HPDE6-E6E7 (cell line): ENCODE results near the gene ADAMTS9.
"Not testable (repeated sequence)": the region's sequence is repeated elsewhere in the genome, so short reads cannot be mapped to it uniquely, and the experiment has no call there.

Experiments
- DNase-seq: peaks from one replicate; pipeline ENCODE4 v3.0.0; 2011; ENCODE audit warnings: missing footprints; ENCODE audit errors: extremely low spot score

ADAMTS9 gene

DNA sequence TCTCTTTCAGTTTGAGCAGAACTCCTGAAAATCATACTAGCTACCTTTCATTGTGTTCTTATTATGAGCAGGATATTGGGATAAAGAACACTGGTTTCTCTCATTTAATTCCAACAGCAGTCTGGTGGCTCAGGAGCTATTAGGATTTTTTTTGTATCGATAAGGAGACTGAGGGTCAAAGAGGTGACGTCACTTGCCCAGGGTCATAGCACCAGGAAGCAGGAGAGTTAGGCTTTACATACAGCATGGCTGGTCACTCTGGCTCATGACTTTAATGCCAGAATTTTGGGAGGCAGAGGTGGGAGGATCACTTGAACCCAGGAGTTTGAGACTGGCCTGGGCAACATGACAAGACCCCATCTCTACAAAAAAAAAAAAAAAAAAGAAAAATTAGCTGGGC, 113.6 kb downstream of the ADAMTS9 start:
- no peak for DNase-seq

DNA sequence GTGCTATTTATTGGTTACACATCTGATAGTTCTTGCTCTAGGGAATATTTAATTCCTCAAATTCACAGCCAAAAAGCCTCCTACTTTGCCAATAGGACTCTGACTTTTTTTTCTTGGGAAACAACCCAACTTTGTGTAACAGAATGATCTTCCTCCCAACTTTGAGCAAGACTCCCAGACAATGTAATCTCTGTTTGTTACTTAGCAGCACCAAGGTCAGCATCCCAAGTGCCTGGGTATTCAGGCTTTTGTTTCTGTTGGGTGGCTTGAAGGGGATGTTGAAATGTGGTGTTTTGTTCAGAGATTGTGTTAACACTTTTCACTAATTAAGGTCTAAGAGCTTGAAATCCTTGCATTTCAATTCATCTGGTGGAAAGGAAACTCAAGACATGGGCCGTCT, 115.8 kb downstream of the ADAMTS9 start:
- DNase-seq = no peak

DNA sequence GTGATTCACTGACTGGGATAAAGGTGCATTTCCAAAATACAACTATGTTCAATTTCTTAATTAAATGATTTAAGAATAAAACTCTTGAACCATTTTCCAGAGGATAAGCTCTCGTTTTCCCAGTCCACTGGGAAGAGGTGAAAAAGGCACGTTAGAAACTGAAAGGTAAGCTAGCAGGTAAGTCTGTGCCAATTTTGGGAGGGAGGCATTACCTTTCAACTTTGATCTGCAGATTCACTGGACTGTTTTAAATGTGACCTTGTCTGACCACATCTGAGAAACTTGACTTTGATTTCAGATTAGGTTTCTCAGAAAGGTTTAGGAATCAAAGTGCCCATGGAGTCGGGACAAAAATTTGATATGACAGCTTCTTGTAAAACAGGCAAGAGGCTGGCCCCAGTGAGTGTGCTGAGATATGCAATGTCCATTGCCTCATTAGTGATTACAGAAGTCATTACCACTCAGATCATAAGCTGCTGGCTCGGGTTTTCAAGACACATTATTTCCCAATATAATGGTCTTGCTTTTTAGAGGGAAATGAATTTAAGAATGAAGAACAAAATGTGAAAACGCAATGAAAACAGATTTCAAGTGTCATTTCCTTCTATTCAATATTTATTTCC, 118.8 kb downstream of the ADAMTS9 start:
- no peak for DNase-seq

DNA sequence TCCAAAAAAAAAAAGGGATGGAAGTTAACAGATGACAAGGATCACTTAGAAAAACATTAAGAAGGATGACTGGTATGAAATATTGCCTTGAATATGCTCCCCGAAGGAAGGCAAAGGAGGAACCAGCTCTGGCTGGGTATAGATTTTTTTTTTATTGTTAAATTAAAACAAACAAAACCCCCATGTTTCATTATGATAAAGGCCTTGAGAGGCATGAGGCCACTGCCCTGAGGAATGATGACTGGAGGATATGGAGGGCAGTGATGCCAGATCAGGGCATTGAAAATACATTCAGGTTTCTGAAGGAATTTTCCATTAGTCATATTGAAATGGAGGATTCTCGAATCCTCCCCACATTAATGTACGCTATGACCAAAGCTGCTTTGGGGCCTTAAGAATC, 120.9 kb downstream of the ADAMTS9 start:
- DNase-seq = no peak

DNA sequence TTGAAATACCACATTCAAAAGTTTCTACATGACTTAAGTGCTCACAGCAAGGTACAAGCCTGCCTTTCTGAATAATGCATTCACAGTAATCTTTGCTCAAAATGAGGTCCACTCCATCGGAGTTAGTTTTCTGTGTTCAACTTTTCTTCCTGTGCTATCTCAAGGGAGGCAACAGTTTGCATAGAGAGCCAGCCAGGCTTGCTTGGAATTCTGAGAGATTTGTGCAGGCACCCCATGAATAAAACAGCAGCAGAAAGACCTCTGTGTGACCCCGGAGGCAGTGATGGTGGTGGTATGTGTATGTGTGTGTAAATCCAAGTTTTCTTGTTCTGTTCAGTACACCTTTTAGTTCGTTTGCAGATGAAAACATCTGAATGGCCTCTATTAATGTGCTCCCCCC, 124.0 kb downstream of the ADAMTS9 start:
- no peak for DNase-seq

DNA sequence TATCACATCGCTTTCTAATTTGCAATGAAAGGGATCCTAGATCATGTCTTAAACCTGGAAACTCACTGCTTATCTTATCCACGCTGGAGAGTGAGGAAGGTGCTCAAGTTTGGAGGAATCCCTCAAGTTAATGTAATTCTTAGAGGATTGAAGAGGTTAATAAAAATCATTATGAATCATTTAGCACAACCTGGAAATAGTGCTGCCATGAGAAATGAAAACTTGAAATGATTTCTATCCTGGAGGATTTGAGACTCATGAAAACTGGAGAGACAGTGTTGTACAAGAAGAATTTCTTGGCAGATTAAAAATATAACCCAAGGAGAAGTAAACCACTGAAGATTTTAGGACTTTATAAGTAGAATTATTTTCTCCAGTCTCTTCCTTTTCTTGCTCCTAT, 125.9 kb downstream of the ADAMTS9 start:
- DNase-seq = no peak

DNA sequence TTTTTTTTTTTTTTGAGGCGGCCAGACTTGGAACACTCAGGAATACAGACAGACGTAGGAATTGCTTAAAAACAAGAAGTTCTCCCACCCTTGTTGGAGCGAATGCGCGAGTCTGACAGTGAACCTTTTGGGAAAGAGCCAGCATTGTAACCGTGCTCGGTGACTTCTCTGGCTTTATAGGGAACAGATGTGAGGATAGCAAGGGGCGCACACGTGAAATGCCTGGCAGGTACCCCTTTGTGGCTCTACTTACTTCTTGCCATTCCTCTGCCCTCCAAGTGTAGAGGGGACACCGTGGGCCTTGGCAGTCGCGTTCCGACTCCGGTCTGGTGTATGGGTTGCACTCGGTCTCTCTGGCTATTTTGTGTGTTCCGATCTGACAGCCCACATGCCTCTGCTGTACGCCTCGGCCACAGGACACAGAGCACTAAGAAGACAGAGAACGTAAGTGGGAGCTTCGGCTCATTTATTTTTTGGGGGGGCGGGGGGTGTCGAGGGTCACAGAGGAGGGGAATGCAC, 126.4 kb downstream of the ADAMTS9 start:
- no peak for DNase-seq

DNA sequence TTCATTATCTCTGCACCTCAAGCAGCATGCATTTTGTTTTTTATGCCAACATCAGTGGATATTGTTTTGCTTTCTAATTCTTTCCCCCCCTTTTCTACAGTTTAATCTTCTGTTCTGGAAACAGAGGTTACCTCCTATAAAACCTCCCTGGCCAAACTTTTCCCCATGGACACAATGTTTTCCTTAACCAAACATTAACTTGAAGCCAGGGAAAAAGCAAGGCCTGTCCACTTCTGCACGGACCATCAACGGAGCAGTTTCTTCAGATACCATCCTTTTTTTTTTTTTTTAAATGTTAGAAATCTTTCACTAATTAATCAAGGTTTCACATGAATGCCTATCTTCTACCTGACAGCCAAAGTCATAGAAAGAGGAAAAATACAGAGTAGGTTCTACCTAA, 127.0 kb downstream of the ADAMTS9 start:
- no peak for DNase-seq

DNA sequence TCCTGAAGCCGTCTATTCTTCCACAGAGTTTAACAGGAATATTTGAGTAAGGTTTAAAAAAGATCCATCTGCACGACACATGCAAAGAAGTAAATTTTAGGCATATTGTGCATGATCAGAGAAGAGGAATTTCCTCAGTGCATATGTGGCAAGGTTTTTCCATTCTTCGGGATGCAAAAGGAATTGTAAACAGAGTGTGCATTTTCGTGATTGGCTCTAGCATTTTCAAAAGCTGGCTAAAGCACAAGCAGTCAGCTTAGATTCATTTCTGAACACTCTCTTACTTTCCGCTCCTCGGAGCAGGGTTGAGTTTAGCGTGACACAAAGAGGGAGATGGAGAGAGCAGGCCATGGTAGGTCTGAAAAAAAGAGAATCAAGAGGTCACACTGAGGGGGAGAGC, 128.2 kb downstream of the ADAMTS9 start:
- DNase-seq = no peak

DNA sequence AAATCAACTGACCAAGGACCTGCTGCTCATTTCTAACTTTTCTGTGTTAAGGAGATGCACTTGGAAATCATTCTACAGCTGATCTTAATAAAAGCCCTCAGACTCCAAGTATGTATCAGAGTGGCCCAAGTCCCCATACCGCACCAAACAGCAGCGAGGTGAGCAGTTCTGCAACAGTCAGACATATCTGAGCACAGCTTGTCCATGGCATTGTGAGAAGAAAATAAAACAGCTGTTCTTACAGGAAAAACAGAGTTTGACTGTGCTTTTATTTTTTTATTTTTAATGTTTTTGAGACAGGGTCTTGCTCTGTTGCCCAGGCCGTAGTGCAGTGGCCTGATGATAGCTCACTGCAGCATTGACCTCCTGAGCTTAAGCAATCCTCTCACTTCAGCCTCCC, 131.8 kb downstream of the ADAMTS9 start:
- no peak for DNase-seq

DNA sequence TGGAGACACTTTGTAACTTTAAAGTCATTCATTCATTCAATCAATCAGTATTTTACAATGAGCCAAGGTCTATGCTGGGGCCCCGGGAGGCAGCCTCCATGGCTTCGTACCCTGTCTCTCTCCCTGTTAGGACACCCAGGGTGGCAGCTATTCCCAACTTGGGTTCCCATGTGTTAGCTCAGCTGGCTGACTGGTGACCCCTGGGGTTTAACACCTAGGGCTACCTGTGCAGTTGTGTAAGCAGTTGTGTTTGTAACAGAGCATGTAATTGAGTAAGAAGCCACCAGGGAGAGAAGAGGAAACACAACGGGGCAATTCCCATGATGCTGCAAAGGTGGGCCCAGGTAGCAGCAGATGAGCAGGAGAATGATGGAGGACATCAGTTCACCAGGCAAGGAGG, 132.4 kb downstream of the ADAMTS9 start:
- no peak for DNase-seq

DNA sequence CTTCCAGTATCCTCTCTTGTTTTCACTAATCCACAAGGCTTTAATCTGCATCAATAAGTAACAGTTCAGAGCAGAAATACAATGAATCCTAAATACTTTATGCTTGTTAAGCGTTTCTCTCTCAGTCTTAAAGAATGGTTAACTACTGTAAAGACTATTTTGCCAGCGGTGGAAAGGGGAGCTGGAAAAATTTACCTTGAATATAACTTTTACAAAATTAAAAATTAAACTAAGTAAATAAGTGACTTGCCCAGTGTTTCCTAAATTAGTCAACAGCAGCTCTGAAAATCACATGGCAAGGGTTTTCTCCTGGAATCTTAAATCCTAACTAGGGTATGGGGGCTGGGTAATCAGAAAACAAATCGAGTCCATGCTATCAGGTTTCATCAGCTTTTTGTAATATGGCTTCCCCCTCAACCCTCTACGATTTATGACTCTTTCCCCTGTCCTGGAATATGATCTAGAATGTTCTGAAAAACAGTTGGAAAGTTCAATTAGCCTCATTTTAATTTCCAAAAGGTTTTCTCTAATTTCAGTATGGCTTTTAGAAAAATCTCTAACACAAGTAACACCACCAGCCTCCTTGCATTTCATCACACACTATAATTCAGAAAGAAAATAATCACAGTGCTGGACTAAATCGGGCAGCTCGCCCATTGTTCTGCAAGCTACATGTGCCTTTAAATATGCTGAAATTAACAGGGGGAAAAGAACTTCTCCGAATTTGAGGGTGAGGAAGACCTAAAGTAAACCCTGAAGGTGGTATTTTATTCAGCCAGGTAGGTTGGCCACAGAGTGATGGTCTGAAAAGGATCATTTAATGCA, 133.5 kb downstream of the ADAMTS9 start:
- no peak for DNase-seq

DNA sequence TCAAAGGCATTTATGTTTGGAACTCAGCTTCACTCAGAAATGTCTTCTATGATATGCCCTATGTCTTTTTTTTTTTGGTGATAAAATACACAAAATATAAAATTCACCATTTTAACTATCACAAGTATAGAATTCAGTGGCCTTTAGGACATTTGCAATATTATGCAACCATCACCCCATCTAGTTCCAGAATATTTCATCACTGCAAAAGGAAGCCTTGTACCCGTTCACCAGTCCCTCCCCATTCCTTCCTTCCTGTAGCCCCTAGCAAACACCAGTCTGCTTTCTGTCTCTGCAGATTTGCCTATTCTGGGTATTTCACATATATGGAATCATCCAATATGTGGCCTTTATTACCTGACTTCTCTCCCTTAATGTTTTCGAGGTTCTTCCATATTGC, 134.8 kb downstream of the ADAMTS9 start:
- DNase-seq = no peak

DNA sequence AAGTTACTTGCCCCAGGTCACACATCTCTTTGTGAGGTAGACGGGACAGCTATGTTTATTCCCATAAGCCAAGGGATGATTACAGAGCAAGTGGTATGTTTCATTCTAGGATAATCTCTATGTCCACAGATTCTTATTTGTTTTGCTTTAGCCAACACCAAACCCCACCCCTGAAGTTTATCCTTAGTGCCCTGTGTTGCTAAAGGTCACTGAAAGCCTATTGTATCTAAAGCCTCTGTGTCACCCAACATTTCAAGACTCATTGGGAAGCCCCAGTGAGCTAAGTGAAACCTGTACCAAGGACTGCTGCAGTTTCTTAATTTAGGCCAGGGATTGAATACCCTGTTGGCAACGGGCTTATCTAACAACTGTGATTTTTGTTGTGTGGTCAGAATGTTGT, 135.6 kb downstream of the ADAMTS9 start:
- no peak for DNase-seq

DNA sequence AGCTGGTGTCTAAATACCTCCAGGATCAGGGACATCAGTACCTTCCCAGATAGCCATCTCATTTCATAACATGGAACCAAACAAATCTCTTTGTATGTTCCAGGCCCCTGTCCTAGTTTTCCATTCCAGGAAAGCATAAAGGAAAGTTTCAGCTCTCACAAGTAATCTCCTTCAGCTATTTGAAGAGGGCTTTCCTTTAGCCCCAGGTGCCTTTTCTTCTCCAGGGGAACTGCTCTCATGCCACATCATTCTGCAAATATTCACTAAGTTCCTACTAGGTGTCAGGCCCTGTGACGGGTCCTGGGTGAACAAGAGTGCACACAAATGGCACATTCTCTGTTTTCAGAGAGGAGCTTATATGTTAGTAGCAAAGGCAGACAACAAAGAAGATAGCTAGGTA, 136.1 kb downstream of the ADAMTS9 start:
- DNase-seq = no peak

DNA sequence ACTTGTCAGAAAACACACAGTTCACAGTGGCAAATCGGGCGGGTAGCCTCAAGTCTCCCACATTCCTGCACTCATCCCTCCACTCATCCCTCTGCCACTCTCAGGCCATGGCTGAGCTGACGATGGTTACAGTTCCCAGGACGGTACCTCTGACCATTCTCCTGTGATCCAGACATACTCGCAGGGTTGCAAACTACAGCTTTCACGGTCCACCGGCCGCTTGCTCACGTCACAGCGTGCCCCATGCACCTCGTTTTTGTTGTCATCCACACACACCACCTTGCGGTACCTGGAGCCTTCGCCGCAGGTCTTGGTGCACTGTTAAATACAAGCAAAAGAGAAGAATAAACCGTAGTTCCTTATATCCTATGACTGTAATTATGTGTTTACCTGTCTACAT, 137.1 kb downstream of the ADAMTS9 start:
- DNase-seq = no peak

DNA sequence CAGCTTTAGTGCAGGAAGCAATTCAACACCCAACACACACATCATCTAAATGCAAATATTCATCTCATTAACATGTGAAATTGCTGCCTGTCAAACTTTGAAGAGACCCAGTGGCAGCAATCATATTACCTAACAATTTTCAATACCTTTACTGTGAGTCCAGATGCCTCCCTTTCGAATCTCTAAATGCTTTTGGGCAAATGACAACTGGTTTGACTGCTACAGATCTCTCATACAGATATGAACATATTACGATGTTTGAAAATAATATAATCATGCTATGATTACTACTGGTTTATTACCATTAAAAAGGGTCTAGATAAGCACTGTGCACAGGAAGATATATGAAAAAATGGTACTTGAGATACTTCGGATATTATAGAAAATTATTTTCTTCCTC, 137.9 kb downstream of the ADAMTS9 start:
- no peak for DNase-seq

DNA sequence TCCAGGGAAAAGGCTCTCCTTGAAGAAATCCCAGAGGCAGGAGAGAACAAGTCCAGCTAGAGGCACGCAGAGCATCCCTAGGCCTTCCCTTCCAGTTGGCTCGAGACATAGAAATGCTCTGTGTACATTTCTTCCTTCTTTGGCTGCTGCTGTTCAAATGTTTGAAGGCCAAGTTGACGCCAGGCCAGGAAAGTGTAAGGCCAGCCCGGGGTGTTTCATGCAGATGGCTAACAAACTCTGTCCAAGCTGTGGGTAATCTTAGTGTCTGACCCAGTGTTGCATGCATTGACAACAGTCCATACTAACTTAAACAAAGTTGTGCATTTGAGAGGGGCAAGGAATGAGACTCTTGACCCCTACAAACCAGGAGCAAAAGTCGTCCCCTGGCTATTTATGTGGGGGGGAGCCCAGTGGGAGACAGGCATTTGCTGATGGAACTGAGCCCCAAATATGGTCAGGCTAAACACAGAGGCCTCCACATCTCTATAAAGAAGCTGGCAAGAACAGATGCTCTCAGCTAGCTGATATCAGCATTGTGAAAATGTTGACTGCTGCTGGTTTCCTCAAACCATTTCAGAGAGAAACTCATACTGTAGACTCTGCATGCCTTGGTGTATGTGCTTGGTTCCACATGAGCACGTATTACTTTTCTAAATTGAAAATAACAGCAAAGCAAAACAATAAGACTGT, 139.5 kb downstream of the ADAMTS9 start:
- no peak for DNase-seq

DNA sequence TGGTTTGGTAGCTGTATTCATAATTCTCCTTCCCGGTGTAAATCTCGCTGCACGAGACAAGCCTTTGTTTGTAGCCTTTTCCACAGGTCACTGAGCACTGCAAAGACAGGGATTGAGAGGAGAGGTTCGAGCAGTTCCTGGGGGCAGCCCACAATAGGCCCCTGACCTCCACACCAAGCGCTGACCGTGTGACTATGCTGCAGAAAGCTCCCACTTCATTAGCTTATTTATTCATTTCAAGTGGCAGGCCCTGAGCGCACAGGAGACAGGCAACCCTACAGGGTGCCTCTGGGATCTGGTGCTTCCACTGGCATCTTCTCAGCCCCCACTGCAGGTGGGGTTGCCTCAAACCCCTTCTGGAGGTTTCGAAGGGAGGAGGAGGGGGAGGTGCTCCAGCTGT, 140.9 kb downstream of the ADAMTS9 start:
- no peak for DNase-seq

DNA sequence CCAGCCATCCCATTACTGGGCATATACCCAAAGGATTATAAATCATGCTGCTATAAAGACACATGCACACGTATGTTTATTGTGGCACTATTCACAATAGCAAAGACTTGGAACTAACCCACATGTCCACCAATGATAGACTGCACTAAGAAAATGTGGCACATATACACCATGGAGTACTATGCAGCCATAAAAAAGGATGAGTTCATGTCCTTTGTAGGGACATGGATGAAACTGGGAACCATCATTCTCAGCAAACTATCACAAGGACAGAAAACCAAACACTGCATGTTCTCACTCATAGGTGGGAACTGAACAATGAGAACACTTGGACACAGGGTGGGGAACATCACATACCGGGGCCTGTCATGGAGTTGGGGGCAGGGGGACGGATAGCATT, 142.6 kb downstream of the ADAMTS9 start:
- DNase-seq = not testable (repeated sequence)

DNA sequence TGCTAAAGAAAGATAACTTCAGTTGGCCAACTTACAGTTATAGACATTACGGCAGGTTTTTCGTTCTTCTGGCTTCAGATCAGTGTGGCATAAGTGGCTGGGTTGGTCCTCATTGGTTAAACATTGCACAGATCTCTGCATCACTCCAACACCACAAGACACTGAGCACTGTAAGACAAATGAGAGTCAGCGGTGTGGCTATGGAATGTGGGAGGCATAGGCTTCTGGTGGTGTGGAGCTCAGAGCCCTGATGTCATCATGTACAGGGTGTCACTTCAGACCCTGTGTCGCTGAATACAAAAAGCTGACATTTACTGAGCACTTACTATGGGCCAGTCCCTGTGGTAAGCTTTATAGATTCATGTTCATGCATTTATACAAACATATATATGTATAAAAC, 146.0 kb downstream of the ADAMTS9 start:
- no peak for DNase-seq

DNA sequence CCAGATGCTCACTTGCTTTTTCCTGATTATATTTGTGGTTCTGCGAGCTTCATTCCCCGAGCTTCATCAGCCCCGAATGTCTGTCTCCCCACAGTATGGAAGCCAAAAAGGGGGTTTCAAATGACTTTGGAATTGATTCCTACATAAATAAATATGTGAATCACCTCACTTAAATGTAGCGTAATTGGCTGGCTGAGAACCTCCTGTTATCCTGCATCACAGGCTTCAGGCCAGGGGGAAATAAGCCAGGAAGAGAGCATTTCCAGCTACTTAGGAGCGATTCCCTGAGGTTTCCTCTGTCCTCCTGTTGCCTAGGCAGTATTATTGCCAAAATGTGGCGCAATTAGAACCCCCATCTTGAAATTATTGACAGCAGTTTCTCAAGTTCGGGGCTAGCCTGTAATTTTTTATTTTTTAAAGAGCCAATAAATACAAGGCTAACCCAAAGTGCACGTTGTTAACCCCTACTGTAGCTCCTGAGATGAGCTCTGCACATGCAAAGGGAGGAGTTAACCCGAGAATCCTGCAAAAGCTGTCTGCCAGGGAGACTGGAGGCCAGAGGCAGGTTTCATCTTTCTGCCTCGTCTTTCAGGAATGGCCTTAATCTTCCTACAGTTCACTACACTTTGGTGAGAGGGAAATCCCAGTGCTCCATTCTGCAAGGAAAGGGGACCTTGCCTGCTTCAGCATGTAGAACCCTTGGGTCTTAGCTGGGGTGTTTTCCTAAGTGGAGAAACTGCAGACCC, 148.2 kb downstream of the ADAMTS9 start:
- no peak for DNase-seq
